CMK (cell line): ENCODE data around the gene ETFA.

Experiments used
- DNase-seq: peaks from one replicate; pipeline ENCODE4 v3.0.0-alpha.2; 2010; ENCODE audit warnings: low read depth

The ETFA gene

GRCh38 chr15:76173317-76173834 lies 137.9 kb downstream of the ETFA start:
- DNase-seq: no peak

- DNase-seq: no peak
These were observed 138.5 kb downstream of the ETFA start for GRCh38 chr15:76172782-76173181.

GRCh38 chr15:76169911-76170800 lies 141.1 kb downstream of the ETFA start:
- DNase-seq: no peak

- peak; percentile 14 for DNase-seq
These were observed 142.3 kb downstream of the ETFA start for GRCh38 chr15:76169018-76169417.

- DNase-seq: no peak
These were observed 142.9 kb downstream of the ETFA start for GRCh38 chr15:76168237-76168984.

GRCh38 chr15:76165951-76166350 lies 145.3 kb downstream of the ETFA start:
- no peak for DNase-seq
